ENCODE data around the gene B4GALNT4.

DNA sequence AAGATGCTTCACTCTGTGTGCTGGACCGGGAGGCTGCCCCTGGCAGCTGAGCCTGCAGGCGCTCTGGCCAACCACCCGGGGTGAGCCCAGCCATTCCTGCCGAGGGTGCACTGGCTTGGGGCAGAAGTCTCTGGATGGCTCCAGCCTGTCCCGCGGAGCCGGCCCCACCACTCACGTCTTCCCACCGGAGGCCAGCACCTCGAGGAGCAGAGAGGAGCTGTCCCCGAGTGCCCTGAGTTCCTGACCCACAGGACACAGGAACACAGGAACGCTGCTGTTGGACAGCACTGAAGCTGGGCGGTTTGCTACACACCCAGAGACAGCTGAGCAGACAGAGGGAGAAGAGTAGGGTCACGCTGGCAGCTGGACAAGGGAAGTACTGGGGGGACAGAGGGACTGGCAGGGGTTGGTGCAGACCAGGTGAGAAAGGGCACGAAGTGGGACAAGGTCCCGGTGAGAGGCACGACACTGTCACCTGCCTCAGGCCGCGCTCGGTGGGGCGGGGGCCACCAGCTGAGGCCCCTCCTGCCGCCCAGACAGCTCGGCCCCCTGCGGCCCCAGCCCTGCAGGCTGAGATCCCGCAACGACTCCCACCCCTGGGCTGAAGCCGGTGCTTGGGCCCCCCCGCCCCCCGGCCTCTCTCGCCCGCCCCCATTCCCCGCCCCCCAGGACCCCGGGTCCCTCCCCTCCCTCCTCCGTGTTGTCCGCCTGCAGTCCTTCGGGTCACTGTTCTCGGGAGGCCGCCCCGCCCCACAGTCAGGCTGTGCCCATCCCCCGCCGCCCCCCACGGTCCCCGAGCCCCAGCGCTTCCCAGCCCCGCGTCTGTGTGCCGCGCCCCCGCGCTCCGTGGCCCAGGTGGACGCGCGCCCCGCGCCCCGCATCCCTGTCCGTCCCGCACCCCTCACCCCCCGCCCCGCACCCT, 624 bp upstream of the B4GALNT4 start:
- TF ChIP-seq MAZ (IDR thresholded peaks at IDR 0.05; ENCODE audit: borderline replicate concordance, low read depth, low read length) = no peak
- TF ChIP-seq CBX8 (IDR thresholded peaks at IDR 0.05) = no peak
- TF ChIP-seq NFE2L2 (conservative IDR thresholded peaks at IDR 0.05; ENCODE audit: low read length) = no peak
- TF ChIP-seq RAD21 (conservative IDR thresholded peaks at IDR 0.05 in 1 of 2, IDR thresholded peaks at IDR 0.05 in 1 of 2) = no peak
- TF ChIP-seq JUN (IDR thresholded peaks at IDR 0.05) = no peak
- TF ChIP-seq POLR2A (IDR thresholded peaks at IDR 0.05; ENCODE audit: low read length) = no peak
- no peak for TF ChIP-seq MYC (IDR thresholded peaks at IDR 0.05; ENCODE audit: borderline replicate concordance, low read length)
- no peak for TF ChIP-seq CTCF (IDR thresholded peaks at IDR 0.05)
- TF ChIP-seq BHLHE40 (IDR thresholded peaks at IDR 0.05; ENCODE audit: low read depth, low read length) = no peak
